HG03060 (cell line): Measurements from ENCODE around the gene SMARCA2.

ENCODE experiments used
- ATAC-seq: cut with Tn5 transposase; IDR thresholded peaks from one replicate; pipeline ENCODE4 v1.9.1; 2021; ENCODE audit warnings: low read depth, moderate number of reproducible peaks; ENCODE audit not compliant: unreplicated experiment

The SMARCA2 gene

DNA sequence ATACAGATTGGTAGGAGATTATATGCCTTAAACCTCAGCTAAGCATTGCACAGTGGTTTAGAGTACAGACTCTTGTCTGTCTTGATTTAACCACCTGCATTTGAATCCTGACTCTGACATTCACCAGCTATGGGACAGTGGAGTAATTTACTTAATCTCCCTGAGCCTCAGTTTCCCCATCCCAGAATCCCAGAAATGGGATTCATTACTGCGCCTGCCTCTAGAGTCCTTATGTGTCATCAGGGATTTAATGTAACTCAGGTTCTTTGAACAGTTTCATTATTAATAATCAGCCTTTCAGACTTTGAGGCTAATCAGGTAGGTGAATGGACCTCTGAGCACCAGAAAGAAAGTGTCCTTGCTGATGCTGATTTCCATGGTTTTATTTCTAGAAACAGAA lies 149.1 kb downstream of the SMARCA2 start:
- no peak for ATAC-seq

DNA sequence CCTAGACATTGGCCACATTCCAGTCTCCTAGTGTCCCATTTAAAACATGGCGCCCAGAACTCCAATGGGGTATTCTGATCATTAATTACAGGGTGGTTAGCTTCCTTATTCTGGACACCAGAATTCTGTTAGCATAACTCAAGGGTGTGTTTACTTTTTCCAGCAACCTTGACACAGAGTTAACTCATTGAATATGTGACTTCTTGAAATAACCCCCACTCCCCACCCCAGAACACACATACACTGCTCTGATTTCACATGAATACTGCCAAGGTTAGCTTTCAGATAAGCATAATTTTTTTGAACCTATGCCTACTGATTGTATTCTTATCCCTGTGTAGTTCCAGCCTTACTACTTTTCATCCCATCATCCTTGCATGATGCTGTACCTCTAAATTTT lies 151.1 kb downstream of the SMARCA2 start:
- no peak for ATAC-seq

GRCh38 chr9:2169035-2169434 lies 153.9 kb downstream of the SMARCA2 start:
- no peak for ATAC-seq

GRCh38 chr9:2170722-2171121 lies 155.6 kb downstream of the SMARCA2 start:
- no peak for ATAC-seq

GRCh38 chr9:2173170-2173569 lies 158.0 kb downstream of the SMARCA2 start:
- ATAC-seq, result no peak

GRCh38 chr9:2173861-2174260 lies 158.7 kb downstream of the SMARCA2 start:
- ATAC-seq, result no peak

DNA sequence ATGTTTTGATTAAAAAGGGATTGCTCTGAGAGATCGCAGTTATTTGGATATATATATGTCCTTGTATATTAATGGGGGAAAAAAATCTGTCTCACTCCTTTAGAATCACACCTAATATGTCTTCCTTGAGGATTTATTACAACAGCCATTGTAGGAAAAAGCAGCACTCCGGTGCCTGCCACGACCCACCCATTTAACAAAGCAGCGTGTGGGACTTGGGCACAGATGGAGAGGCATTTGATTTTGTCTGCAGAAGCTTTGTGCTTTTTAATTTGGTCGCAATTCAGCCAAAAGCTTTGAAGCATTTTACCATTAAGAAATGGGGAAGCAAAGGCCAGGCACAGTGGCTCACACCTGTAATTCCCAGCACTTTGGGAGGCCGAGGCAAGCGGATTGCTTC lies 159.2 kb downstream of the SMARCA2 start:
- ATAC-seq, result no peak

DNA sequence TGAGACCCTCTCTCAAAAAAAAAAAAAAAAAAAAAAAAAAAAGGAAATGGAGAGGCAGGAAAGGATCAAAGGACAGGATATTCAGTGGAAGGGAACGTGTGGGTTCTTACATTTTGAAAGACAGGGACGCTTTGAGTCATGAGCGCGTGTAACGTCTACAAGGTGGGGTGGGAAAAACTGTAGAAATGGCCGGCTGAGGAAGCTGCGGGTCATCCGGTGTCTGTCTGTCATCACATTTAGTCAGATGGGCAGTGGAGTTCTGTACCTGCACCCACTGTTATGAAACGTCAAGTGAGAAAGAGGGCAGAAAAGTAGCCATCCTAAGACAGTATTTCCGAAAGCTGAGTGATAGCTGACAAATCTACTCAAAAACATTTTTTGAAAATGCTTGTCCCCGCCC lies 159.8 kb downstream of the SMARCA2 start:
- ATAC-seq, result no peak

DNA sequence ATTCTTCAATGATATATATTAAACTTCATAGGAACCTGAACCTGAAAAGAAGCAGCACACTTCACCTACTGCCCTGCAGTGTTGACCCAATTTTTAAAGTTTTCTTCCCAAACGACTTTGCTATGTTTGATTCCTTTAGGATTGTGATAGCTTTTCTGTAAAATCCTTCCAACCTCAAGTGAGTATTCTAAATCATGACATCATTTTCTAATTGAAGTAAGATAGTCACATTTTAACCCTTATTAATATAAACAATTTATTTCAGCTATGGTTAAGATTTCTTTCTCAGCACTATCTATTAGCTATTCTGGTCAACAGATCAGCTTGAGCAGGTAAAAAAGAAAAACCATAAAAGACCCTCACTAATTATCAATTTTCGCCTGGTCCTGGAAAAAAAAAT lies 162.0 kb downstream of the SMARCA2 start:
- no peak for ATAC-seq

DNA sequence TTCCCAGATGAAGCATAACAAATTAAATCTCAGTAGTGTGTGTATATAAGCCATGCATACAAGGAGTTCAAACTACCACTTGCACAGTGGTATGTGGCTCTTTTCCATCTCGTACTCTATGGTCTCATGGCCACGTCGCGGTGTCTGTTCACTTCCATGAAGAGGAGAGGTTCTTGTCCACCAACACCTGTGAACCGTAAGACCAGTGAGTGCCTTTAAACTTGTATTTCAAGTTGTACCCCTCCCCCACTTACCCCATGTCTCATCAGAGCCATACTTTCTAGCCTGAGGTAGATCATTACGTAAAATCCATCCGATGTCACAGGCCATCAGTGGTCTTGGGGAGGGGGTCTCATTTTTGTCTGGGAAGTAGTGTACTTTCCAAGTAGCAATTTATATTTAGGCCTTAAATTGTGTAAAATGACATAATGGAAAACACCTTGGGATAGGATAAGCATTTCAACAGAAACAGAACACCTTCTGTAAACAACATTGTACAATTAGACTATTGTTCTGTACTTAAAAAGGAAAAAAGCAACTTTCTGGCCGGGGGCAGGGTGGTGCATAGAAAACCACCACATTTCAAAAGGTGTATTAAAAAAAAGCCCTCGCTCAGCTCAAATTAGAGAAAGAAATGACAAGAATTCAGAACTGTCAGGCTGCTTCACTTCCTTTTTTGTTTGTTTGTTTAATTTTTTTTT lies 163.0 kb downstream of the SMARCA2 start:
- no peak for ATAC-seq

GRCh38 chr9:2179567-2179966 lies 164.4 kb downstream of the SMARCA2 start:
- ATAC-seq, result no peak

DNA sequence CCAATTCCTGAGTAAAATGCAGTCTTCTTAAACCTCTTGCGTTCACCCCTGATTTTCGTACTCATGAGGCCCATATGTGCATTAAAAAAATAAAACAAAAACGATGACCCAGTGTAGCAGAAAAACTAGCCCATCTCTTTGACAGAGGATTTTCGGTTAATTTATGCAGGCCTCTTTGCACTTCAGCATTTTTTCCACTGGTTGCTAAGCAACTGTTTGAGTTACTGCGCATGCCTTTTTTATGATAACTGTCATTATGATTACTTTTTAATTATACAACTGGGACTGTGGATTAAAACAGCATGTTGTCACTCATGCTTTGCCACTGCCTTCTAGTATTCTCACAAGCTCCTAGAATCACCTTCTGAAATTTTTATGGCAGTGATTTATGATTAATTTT lies 165.0 kb downstream of the SMARCA2 start:
- no peak for ATAC-seq

DNA sequence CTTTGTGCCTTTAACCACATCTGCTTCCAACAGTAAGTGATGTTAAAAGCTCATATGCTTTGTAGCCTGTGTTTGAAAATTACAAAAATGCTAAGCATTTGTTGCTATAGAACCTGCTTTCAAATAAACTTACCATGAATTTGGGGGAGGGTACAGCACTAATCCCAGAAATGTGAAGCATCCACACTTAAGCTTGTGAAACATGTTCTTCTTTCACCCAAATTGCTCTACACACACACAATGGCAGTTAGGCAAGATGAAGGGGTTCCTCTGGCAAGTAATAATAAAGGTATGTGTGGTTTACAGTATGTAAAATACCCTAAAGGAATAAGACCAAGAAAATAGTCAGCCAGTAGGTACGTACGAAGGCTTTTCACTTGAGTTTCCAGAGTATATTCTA lies 165.6 kb downstream of the SMARCA2 start:
- no peak for ATAC-seq

- no peak for ATAC-seq
These were observed 166.6 kb downstream of the SMARCA2 start for GRCh38 chr9:2181792-2182191.

GRCh38 chr9:2190939-2191608 lies 175.9 kb downstream of the SMARCA2 start:
- ATAC-seq, result no peak

DNA sequence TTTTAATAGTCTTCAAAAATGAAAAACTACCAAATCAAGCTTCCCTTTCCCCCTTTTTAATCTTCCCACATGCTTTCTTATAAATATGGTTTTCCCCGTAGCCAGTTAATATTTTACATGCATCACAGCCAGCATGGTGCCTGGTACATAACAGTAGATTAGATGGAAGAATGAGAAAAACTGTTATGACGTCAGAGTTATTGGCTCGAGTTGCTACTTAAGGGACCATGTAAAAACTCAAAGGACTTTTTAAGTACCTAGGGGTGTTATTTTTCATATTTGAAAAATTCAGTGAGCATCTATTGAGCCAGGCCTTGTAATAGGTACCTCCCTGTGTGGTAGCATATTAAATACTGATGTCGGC lies 176.4 kb downstream of the SMARCA2 start:
- ATAC-seq, result no peak

GRCh38 chr9:2192356-2192979 lies 177.3 kb downstream of the SMARCA2 start:
- no peak for ATAC-seq

GRCh38 chr9:2193552-2193951 lies 178.4 kb downstream of the SMARCA2 start:
- no peak for ATAC-seq

- no peak for ATAC-seq
These were observed 180.1 kb downstream of the SMARCA2 start for GRCh38 chr9:2195211-2195610.

DNA sequence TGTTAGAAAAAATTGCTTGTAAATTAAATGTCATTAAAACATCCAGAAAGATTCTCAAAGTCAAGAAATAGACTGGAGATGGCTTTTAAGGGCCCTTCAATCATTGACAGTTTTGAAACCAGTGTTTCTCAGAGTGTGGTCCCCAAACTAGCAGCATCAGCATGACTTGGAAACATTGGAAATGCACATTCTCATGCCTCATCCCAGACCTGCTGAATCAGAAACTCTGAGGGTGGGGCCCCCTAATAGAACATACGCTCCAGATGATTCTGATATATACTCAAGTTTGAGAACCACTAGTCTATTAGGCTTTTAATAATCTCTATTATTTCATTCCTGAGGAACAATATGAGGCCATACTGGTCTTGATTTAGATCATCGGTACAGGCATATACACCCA lies 181.6 kb downstream of the SMARCA2 start:
- no peak for ATAC-seq

- ATAC-seq, result no peak
These were observed 183.9 kb downstream of the SMARCA2 start for GRCh38 chr9:2198956-2199635.
